ENCODE data around the gene AKT1. TPM values are rescaled to one million over a fixed set of nuclear protein-coding genes. Genes with fewer than 3 reads are reported as not detected.

AKT1 gene
- total RNA-seq, 4 donors from 2014 or later, result 134 to 283 (median 143) TPM

DNA sequence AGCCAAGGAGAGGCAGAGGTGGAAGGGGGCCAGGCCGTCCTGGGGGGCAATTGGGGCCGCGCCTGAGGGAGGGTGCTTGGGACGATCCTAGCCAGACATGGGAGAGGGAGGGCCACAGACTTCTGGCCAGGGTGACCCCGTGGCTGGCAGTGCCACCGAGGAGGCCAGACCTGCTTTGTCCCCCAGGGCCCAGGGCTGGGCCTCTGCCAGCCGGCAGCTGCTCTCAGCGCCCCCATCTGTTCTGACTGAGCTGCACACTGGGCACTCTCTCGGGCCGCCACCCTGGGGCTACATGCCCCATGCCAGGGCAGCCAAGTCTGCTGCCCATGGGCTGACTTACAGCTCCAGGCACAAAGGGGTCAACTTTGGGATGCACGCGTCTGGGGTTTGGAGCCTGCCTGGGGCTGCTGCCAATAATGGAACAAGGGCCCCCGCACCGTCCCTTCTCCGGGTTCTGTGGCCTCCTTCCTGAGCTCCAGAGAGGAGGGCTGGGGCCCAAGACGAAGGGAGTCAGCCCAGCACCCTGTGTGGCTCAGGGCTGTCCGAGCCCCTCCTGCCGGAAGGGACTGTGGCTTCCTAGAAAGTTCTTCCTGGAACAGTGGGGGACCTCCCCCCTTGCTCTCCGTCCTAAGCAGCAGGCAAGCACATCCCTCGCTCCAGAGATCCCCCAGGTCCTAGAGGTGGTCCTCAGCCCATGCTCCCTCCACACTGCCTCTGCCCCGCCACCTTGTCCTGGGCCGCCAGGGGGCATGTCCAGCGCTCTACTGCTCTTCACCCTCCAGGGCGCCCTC, 70.4 kb downstream of the AKT1 start:
- Histone ChIP-seq H3K9me3 (no peaks in the 10 kb centered on the region), H3K36me3 (peaks cover 0 to 3% of the 10 kb centered on the region in 2 donors), H3K27me3 (no peaks in the 10 kb centered on the region), H3K4me1 (peaks cover 0 to 50% (median 11%) of the 10 kb centered on the region in 3 donors), H3K27ac (peak overlapping the region in 3 of 4 donors; percentile 31 to 78 (median 77)), H3K4me3 (peak overlapping the region; percentile 39 to 77)
- 18 to 34% methylated on average over 2 to 5 of the region's 24 CpGs for WGBS, 2 donors (ENCODE audit: low coverage in 1 of 2)
- TF ChIP-seq EP300 (IDR thresholded peaks at IDR 0.05), result no peak
- TF ChIP-seq POLR2AphosphoS5 (IDR thresholded peaks at IDR 0.05), result no peak
- TF ChIP-seq, protein P1, sequence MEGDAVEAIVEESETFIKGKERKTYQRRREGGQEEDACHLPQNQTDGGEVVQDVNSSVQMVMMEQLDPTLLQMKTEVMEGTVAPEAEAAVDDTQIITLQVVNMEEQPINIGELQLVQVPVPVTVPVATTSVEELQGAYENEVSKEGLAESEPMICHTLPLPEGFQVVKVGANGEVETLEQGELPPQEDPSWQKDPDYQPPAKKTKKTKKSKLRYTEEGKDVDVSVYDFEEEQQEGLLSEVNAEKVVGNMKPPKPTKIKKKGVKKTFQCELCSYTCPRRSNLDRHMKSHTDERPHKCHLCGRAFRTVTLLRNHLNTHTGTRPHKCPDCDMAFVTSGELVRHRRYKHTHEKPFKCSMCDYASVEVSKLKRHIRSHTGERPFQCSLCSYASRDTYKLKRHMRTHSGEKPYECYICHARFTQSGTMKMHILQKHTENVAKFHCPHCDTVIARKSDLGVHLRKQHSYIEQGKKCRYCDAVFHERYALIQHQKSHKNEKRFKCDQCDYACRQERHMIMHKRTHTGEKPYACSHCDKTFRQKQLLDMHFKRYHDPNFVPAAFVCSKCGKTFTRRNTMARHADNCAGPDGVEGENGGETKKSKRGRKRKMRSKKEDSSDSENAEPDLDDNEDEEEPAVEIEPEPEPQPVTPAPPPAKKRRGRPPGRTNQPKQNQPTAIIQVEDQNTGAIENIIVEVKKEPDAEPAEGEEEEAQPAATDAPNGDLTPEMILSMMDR (IDR thresholded peaks at IDR 0.05), result peak in 3 of 4 experiments; percentile 17 to 30 (median 26)
- TF ChIP-seq POLR2A (IDR thresholded peaks at IDR 0.05), result no peak
- ATAC-seq, result peak; percentile 22

DNA sequence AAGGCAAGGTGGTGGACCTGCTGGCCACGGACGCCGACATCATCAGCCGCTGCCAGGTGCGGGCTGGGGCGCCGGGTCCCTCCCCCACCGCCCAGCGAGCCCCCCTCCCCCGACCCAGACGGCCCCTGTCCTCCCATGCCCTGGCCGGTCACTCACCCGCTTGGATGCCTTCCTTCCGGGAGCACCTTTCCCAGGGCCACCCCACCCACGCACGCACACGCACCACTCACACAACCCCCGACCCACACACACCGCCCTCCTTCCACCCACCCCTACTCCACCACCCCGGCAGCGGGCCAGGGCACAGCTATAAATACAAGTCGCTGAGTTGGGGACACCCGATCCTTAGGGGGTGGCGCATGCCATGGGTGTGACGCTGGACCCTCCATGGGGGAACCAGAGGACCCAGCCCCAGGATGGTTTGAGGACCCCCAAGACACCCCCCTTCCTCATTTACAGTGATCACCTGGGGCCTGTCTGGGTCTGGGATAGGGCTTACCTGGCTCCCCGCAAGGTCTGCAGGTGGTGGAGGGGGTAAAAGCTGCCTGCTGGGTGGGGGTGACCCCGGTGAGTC, 71.1 kb downstream of the AKT1 start:
- peaks cover 0 to 9% of the 10 kb centered on the region in 2 donors for H3K36me3 ChIP-seq
- peak overlapping the region in 3 of 4 donors; percentile 49 to 78 (median 77) for H3K27ac ChIP-seq
- ATAC-seq, result peak; percentile 17
- WGBS, 2 donors (ENCODE audit: low coverage in 1 of 2), result no CpG with 5 or more reads among the region's 27 CpGs
- TF ChIP-seq, protein P1 (IDR thresholded peaks at IDR 0.05), result no peak
- TF ChIP-seq POLR2A (IDR thresholded peaks at IDR 0.05) (no peak), POLR2AphosphoS5 (IDR thresholded peaks at IDR 0.05) (no peak), EP300 (IDR thresholded peaks at IDR 0.05) (no peak)
- H3K27me3 ChIP-seq, result no peaks in the 10 kb centered on the region
- peak overlapping the region; percentile 39 to 77 for H3K4me3 ChIP-seq
- H3K4me1 ChIP-seq, result peaks cover 0 to 50% (median 11%) of the 10 kb centered on the region in 3 donors
- H3K9me3 ChIP-seq, result no peaks in the 10 kb centered on the region

DNA sequence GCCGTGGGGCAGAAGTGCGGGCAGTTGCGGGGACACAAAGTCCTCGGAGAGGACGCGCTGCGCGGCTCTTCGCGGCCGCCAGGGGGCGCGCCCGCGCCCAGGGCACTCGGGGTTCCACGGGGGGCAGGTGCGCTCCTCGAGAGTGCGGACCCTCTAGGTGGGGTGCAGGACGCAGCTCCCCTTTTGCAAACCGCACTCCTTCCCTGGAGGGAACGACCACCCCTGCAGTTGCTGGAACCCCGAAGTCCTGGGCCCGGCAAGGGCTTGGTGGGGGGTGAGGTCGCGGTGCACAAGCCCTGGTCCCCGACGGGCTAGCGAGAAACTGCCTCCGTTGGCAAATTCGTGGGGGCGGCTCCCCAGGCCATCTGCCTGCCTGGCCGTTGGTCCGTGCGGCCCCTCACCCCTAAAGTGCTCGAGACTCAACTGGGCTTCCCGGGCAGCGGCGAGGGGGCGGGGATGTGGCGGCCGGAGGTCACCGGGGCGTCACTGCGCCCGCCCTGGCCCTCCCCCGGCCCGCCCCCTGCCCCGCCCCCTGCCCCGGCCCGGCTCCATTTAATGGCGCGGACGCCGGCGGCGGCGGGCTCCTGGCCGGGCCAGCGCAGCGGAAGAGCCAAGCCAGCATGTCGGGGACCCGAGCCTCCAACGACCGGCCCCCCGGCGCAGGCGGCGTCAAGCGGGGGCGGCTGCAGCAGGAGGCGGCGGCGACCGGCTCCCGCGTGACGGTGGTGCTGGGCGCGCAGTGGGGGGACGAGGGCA, 71.7 kb downstream of the AKT1 start, which contains the start of gene ADSS1:
Gene ADSS1 (plus strand): TSS at position 579 of the 756 bp plus-strand sequence. CDS start 42 bp downstream, at position 621.
- peak; percentile 70 for ATAC-seq
- H3K27ac ChIP-seq, result peak within 1 kb of the TSS in 3 of 4 donors; percentile 49 to 78 (median 77)
- WGBS, 2 donors (ENCODE audit: low coverage in 1 of 2), result no CpG with 5 or more reads among the region's 82 CpGs
- H3K9me3 ChIP-seq, result no peaks in the 10 kb centered on the region
- H3K4me1 ChIP-seq, result peaks cover 0 to 50% (median 11%) of the 10 kb centered on the region in 3 donors
- peak within 1 kb of the TSS; percentile 39 to 77 for H3K4me3 ChIP-seq
- H3K27me3 ChIP-seq, result no peaks in the 10 kb centered on the region
- peaks cover 0 to 16% of the 10 kb centered on the region in 2 donors for H3K36me3 ChIP-seq
- TF ChIP-seq POLR2A (IDR thresholded peaks at IDR 0.05) (no peak), POLR2AphosphoS5 (IDR thresholded peaks at IDR 0.05) (no peak), EP300 (IDR thresholded peaks at IDR 0.05) (no peak)
- TF ChIP-seq, protein P1 (IDR thresholded peaks at IDR 0.05), result peak in 3 of 4 experiments; percentile 71 to 98 (median 82)

DNA sequence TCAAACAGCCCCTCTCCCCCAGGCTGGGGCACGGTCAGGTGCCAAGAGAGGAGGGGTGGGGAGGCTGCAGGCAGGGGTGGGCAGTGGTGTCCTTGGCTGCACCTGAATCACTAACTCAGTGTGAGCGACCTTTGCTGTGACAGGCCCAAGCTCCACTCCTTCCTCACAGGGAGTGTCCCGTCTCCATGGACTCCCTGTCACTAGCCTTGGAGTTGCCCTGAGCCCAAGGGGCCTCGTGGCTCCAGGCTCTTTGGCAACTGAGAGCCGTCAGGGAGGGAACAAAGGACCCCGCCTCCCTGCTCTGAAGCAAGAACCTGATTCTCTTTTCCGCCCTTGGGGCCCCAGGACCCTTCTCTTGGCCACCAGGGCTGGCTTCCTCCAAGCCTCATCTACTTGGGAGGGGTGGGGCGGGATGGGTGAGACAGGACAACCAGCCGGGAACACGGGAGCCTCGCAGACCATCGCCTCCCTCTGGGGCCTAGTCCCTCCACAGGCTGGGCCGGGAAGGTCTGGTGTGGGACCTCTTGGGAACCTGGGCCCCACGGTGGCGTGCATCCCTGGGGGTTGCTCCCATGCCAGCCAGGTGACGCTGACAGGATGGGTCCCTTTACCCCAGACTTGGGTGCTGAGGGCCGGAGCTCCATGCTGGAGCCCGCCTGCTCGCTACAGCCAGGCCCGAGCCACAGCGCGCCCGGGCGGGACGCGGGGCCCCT, 72.5 kb downstream of the AKT1 start:
- H3K36me3 ChIP-seq, result peaks cover 0 to 22% of the 10 kb centered on the region in 2 donors
- peak overlapping the region in 1 of 2 donors; percentile 77 for H3K4me3 ChIP-seq
- no peaks in the 10 kb centered on the region for H3K9me3 ChIP-seq
- no peak for ATAC-seq
- peaks cover 0 to 51% (median 11%) of the 10 kb centered on the region in 3 donors for H3K4me1 ChIP-seq
- peak overlapping the region in 3 of 4 donors; percentile 49 to 78 (median 77) for H3K27ac ChIP-seq
- TF ChIP-seq POLR2AphosphoS5 (IDR thresholded peaks at IDR 0.05) (no peak), POLR2A (IDR thresholded peaks at IDR 0.05) (no peak), EP300 (IDR thresholded peaks at IDR 0.05) (no peak)
- TF ChIP-seq, protein P1 (IDR thresholded peaks at IDR 0.05), result no peak
- H3K27me3 ChIP-seq, result no peaks in the 10 kb centered on the region
- WGBS, 2 donors (ENCODE audit: low coverage in 1 of 2), result no CpG with 5 or more reads among the region's 26 CpGs

Measured in gastroesophageal sphincter (tissue), 4 donors.